ENCODE results near the gene HDAC1. TPM values are rescaled to one million over a fixed set of nuclear protein-coding genes. Genes with fewer than 3 reads are reported as not detected.
A peak's percentile ranks its signal among the peaks of the same experiment; 100 is the strongest.

HDAC1 gene
- total RNA-seq, 4 donors from 2014 or later: 49.5 to 60.5 (median 59.5) TPM

DNA sequence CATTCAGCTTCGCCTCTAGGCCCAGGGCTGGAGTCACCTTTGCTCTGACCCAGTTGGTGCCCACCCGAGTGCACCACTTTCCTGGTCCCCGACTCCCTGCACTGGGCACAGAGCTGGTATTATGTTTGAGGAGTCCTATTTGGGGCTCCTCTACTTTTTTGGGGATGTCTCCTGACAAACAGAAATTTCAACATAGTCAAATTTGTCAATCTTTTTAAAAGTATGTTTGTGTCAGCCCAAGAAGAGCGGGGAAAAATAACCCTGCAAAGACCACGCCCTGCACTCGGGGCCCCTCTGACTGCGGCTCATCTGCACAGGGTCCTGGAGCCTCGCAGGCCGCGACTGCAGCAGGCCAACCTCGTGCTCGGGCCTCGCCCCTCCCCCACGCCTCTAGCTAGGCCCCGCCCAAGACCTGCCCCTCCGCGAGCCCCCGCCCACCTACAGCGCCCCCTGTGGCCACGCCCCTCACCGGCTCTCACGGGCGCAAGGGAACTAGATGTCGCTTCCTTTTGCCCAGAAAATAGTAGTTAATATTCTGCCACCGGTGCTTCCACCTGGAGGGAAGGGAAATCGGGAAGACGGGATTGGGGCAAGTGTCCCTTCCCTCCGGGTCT lies 59.0 kb downstream of the HDAC1 start:
- peak; percentile 71 for ATAC-seq

DNA sequence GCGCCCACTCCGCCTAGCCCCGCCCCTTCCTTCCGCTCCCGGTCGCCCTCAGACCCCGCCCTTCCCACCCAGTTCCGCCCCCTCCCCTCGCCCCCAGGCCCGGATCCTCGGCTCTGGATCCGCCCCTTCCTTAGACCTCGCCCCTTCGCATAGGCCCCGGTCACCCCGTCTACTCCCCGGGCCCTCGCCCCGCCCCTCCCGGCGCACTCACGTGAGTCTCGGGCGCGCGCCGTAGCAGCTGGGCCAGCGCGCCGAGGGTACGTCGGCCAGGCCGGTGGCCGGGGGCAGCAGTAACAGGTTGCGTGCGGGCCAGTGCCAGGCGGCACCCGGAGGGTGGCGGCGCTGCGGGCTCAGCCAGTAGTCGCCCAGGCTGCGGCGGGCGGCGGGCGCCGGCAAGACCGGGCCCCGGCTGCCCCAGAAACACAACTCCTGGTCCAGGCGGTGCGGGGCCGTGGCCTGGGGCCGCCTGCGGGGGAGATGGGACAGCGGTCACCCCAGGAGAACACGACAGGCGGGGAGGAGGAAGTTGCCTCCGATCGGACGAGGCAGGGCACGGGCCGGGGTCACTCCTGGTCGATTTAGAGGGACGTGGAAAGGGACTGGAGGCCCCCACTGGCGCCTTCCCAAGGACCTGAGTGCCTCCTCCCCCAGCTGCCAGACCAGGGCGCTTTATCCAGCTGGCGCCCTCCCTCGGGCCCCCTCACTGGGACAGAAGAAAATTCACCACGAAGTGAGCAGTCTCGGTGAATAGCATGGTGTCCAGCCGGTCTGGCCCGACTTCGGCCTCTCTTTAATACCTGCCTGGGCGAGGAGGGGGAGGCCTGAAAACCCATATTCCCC lies 59.7 kb downstream of the HDAC1 start:
- Histone ChIP-seq H3K27ac (peak overlapping the region; percentile 82 to 97 (median 94)), H3K27me3 (no peaks in the 10 kb centered on the region), H3K9me3 (no peaks in the 10 kb centered on the region), H3K4me1 (peaks cover 0 to 55% (median 25%) of the 10 kb centered on the region in 3 donors), H3K4me3 (peak overlapping the region; percentile 64 to 90), H3K36me3 (peaks cover 0 to 7% of the 10 kb centered on the region in 2 donors)
- 0% methylated on average over 3 of the region's 75 CpGs; no CpG with 5 or more reads in 1 of the 2 donors for WGBS, 2 donors (ENCODE audit: low coverage in 1 of 2)
- TF ChIP-seq POLR2A (IDR thresholded peaks at IDR 0.05): peak; percentile 92 to 93
- TF ChIP-seq POLR2AphosphoS5 (IDR thresholded peaks at IDR 0.05): peak; percentile 90
- TF ChIP-seq EP300 (IDR thresholded peaks at IDR 0.05): no peak
- TF ChIP-seq, protein P1, sequence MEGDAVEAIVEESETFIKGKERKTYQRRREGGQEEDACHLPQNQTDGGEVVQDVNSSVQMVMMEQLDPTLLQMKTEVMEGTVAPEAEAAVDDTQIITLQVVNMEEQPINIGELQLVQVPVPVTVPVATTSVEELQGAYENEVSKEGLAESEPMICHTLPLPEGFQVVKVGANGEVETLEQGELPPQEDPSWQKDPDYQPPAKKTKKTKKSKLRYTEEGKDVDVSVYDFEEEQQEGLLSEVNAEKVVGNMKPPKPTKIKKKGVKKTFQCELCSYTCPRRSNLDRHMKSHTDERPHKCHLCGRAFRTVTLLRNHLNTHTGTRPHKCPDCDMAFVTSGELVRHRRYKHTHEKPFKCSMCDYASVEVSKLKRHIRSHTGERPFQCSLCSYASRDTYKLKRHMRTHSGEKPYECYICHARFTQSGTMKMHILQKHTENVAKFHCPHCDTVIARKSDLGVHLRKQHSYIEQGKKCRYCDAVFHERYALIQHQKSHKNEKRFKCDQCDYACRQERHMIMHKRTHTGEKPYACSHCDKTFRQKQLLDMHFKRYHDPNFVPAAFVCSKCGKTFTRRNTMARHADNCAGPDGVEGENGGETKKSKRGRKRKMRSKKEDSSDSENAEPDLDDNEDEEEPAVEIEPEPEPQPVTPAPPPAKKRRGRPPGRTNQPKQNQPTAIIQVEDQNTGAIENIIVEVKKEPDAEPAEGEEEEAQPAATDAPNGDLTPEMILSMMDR (IDR thresholded peaks at IDR 0.05): peak in 3 of 4 experiments; percentile 4 to 11 (median 9)
- ATAC-seq: peak; percentile 94

More for the DNA sequence above, 59.0 kb downstream of the HDAC1 start:
- WGBS, 2 donors (ENCODE audit: low coverage in 1 of 2): 0 to 100% methylated on average over 1 to 2 of the region's 28 CpGs
- Histone ChIP-seq H3K27ac (peak overlapping the region; percentile 82 to 97 (median 94)), H3K27me3 (no peaks in the 10 kb centered on the region), H3K4me1 (peaks cover 0 to 55% (median 25%) of the 10 kb centered on the region in 3 donors), H3K36me3 (peaks cover 0 to 7% of the 10 kb centered on the region in 2 donors), H3K9me3 (no peaks in the 10 kb centered on the region), H3K4me3 (peak overlapping the region; percentile 64 to 90)
- TF ChIP-seq EP300 (IDR thresholded peaks at IDR 0.05): no peak
- TF ChIP-seq, protein P1 (IDR thresholded peaks at IDR 0.05): peak in 3 of 4 experiments; percentile 30 to 91 (median 57)

DNA sequence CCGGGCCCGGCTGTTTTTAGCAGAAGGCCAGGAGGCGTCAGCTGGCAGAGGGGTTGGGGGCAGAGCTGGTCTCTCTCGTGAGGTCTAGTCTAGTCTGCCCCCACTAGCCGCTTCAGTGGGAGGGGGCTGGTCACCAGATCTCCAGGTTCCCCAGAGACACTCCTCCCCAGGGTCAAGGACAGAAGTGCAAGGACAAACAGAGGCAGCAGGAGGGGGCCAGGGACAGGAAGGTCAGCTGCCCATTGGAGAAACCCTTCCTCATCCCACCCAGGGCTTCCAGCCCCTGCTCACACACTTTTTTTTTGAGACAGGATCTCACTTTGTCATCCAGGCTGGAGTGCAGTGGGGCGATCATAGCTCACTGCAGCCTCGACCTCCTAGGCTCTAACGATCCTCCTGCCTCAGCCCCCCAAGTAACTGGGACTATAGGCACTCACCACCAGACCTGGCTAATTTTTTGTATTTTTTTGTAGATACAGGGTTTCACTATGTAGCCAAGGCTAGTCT lies 60.4 kb downstream of the HDAC1 start:
- H3K4me1 ChIP-seq: peaks cover 0 to 55% (median 25%) of the 10 kb centered on the region in 3 donors
- H3K4me3 ChIP-seq: peak overlapping the region; percentile 64 to 90
- H3K9me3 ChIP-seq: no peaks in the 10 kb centered on the region
- 60 to 90% methylated on average over 3 to 5 of the region's 8 CpGs for WGBS, 2 donors (ENCODE audit: low coverage in 1 of 2)
- H3K27me3 ChIP-seq: no peaks in the 10 kb centered on the region
- TF ChIP-seq POLR2A (IDR thresholded peaks at IDR 0.05): no peak
- TF ChIP-seq, protein P1 (IDR thresholded peaks at IDR 0.05): no peak
- H3K36me3 ChIP-seq: peaks cover 0 to 7% of the 10 kb centered on the region in 2 donors
- peak overlapping the region; percentile 82 to 97 (median 94) for H3K27ac ChIP-seq
- no peak for ATAC-seq

DNA sequence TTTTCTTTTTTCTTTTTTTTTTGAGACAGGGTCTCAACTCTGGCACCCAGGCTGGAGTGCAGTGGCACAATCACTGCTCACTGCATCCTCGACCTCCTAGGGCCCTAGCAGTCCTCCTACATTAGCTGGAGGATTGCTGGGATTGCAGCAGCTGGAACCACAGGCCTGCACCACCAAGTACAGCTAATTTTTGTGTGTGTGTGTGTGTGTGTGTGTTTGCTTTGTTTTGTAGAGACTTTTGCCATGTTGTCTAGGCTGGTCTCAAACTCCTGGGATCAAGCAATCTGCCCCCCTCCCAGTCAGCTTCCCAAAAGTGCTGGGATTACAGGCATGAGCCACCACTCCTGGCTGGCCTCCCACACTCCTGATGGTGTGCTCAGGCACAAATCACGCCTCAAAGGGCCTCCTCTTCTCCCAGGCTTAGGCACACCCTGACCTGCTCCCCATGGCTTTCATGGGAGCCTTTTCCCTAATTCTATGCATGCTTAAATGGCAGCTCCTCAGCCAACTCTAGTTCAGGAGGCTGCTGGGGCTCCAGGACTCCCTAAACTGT lies 61.0 kb downstream of the HDAC1 start:
- no peak for ATAC-seq
- peak overlapping the region in 3 of 4 donors; percentile 57 to 94 (median 94) for H3K27ac ChIP-seq
- WGBS, 2 donors (ENCODE audit: low coverage in 1 of 2): 60 to 65% methylated on average over 1 to 2 of the region's 2 CpGs
- H3K36me3 ChIP-seq: peaks cover 0 to 7% of the 10 kb centered on the region in 2 donors
- H3K4me1 ChIP-seq: peaks cover 0 to 55% (median 25%) of the 10 kb centered on the region in 3 donors
- peak overlapping the region in 1 of 2 donors; percentile 90 for H3K4me3 ChIP-seq
- no peak for TF ChIP-seq POLR2A (IDR thresholded peaks at IDR 0.05)
- no peak for TF ChIP-seq EP300 (IDR thresholded peaks at IDR 0.05)
- no peak for TF ChIP-seq POLR2AphosphoS5 (IDR thresholded peaks at IDR 0.05)
- TF ChIP-seq, protein P1 (IDR thresholded peaks at IDR 0.05): no peak
- H3K9me3 ChIP-seq: no peaks in the 10 kb centered on the region
- no peaks in the 10 kb centered on the region for H3K27me3 ChIP-seq

Data from gastroesophageal sphincter (tissue), 4 donors.